Naive thymus-derived CD4-positive, alpha-beta T cell (primary cell): Measurements from ENCODE around the gene TMEM243. TPM values are rescaled to one million over a fixed set of nuclear protein-coding genes. Genes with fewer than 3 reads are reported as not detected.
"Not testable (repeated sequence)": the region's sequence is repeated elsewhere in the genome, so short reads cannot be mapped to it uniquely, and the experiment has no call there.

Experiments used
- ATAC-seq: fragments of 150-1000 bp; cut with Tn5 transposase; 2 replicates; pipeline ENCODE4 v1.10.0; 2021; ENCODE audit warnings: mild to moderate bottlenecking, moderate library complexity
- CTCF ChIA-PET: fragments of 350-600 bp; sonication (Branson Sonifier 250); formaldehyde crosslinking; loops from one replicate; lab custom pipeline; 2021; ENCODE audit warnings: antibody characterized with exemption; lab: Charles Lee
- POLR2A ChIA-PET: fragments of 350-600 bp; sonication (Branson Sonifier 250); formaldehyde crosslinking; loops from one replicate; lab custom pipeline; 2021; ENCODE audit warnings: antibody characterized with exemption, inconsistent platforms; lab: Charles Lee
- DNase-seq, 9 donors: peaks; one replicate each; pipeline versions ENCODE4 v3.0.0 to v3.0.0-alpha.2; 2020 to 2022; ENCODE audit warnings: mixed read lengths in 1 of 9
- H3K27ac ChIP-seq: one replicate; pipeline ENCODE4 v1.7.0; 2013; ENCODE audit warnings: mild to moderate bottlenecking, low read depth, low read length, moderate library complexity
- H3K27me3 ChIP-seq, 2 donors: one replicate each; pipeline ENCODE4 v1.7.0; 2013; ENCODE audit warnings: low read length in 2 of 2, mild to moderate bottlenecking in 2 of 2, moderate library complexity in 2 of 2; ENCODE audit not compliant: control insufficient read depth in 2 of 2, insufficient read depth in 2 of 2
- H3K36me3 ChIP-seq, 3 experiments: 1 replicate in 2 of 3; 2 replicates in 1 of 3; pipeline ENCODE4 v1.7.0; 2013; ENCODE audit warnings: low read length in 3 of 3, mild to moderate bottlenecking in 3 of 3, moderate library complexity in 1 of 3; ENCODE audit not compliant: insufficient read depth in 3 of 3, control insufficient read depth in 2 of 3
- H3K4me1 ChIP-seq, 2 donors: one replicate each; pipeline ENCODE4 v1.7.0; 2013; ENCODE audit warnings: low read length in 2 of 2, mild to moderate bottlenecking in 2 of 2, moderate library complexity in 1 of 2; ENCODE audit not compliant: control insufficient read depth in 2 of 2, insufficient read depth in 2 of 2
- H3K4me3 ChIP-seq: 2 replicates; pipeline ENCODE4 v1.7.0; 2013; ENCODE audit warnings: mild to moderate bottlenecking, low read length
- H3K9me3 ChIP-seq, 3 experiments: 1 replicate in 2 of 3; 2 replicates in 1 of 3; pipeline ENCODE4 v1.7.0; 2013; ENCODE audit warnings: low read length in 3 of 3; ENCODE audit not compliant: control insufficient read depth in 2 of 3
- H3K27ac Mint-ChIP-seq, 9 donors: one replicate each; pipeline ENCODE4 v1.8.0; 2020 to 2022; ENCODE audit warnings: mixed read lengths in 9 of 9, mild to moderate bottlenecking in 8 of 9, moderate library complexity in 5 of 9, inconsistent platforms in 2 of 9
- H3K27me3 Mint-ChIP-seq, 5 donors: one replicate each; pipeline ENCODE4 v1.8.0; 2021 to 2022; ENCODE audit warnings: mixed read lengths in 5 of 5, mild to moderate bottlenecking in 1 of 5
- H3K36me3 Mint-ChIP-seq, 5 donors: one replicate each; pipeline ENCODE4 v1.8.0; 2020 to 2022; ENCODE audit warnings: mixed read lengths in 5 of 5, mild to moderate bottlenecking in 3 of 5, inconsistent platforms in 1 of 5
- H3K4me1 Mint-ChIP-seq, 7 donors: one replicate each; pipeline ENCODE4 v1.8.0; 2020 to 2022; ENCODE audit warnings: mixed read lengths in 7 of 7, mild to moderate bottlenecking in 3 of 7, inconsistent platforms in 1 of 7
- H3K4me3 Mint-ChIP-seq, 10 donors: one replicate each; pipeline ENCODE4 v1.8.0; 2020 to 2022; ENCODE audit warnings: mild to moderate bottlenecking in 10 of 10, mixed read lengths in 10 of 10, moderate library complexity in 6 of 10, inconsistent platforms in 2 of 10
- H3K9me3 Mint-ChIP-seq, 11 donors: one replicate each; pipeline ENCODE4 v1.8.0; 2020 to 2022; ENCODE audit warnings: mixed read lengths in 11 of 11, mild to moderate bottlenecking in 4 of 11, inconsistent platforms in 1 of 11, moderate library complexity in 1 of 11
- intact Hi-C, 2 donors: fragments of 100-400 bp; cut with micrococcal nuclease; formaldehyde crosslinking; loops; one replicate each; pipeline ENCODE4 v1.15.1; 2023
- polyA plus RNA-seq, 2 donors: library from polyadenylated mRNA; unstranded; fragments of 300-500 nt; fragmentation: Illumina TruSeq; gene quantifications; one replicate each; pipeline ENCODE4 v1.2.3, GENCODE V29; 2021
- total RNA-seq, 6 experiments: library from RNA in 5 of 6; stranded (reverse) in 5 of 6; gene quantifications; 1 replicate in 5 of 6; 2 replicates in 1 of 6; pipeline ENCODE4 v1.2.3 and lab custom pipeline; 2021 to 2026

Gene TMEM243
- total and polyA plus RNA-seq, 7 experiments from 2014 or later: 50.0 to 153 (median 119) TPM

- H3K27me3 Mint-ChIP-seq: no peaks in the 10 kb centered on the region
- Histone ChIP-seq H3K4me3 (no peak overlapping the region), H3K27ac (peak overlapping the region; percentile 96), H3K4me1 (peaks cover 53 to 63% of the 10 kb centered on the region in 2 donors), H3K9me3 (peaks cover 0 to 12% (median 0%) of the 10 kb centered on the region in 3 experiments), H3K36me3 (peaks cover 0 to 20% (median 0%) of the 10 kb centered on the region in 3 experiments), H3K27me3 (no peaks in the 10 kb centered on the region)
- H3K36me3 Mint-ChIP-seq: peaks cover 9 to 53% (median 38%) of the 10 kb centered on the region in 5 donors
- POLR2A ChIA-PET: interaction anchor here (1.2 to 3.8 kb wide), 8 partner anchors 10 to 58 kb away, joined by 3 to 24 read pairs (median 12); partner anchors contain the start of genes DMTF1 and TMEM243
- intact Hi-C loops: loop anchor here in 1 of 2 donors (10.0 kb wide), 1 partner anchor 414 kb away; the partner anchor contains the start of gene RUNDC3B
- H3K4me3 Mint-ChIP-seq: peak overlapping the region in 8 of 10 donors; percentile 38 to 96 (median 70)
- ATAC-seq (no peak), DNase-seq (no peak)
- CTCF ChIA-PET: interaction anchor here (1.0 kb wide), 1 partner anchor 12 kb away, joined by 3 read pairs; no protein-coding TSS in a partner anchor
- peak overlapping the region in 8 of 9 donors; percentile 41 to 98 (median 84) for H3K27ac Mint-ChIP-seq
- H3K9me3 Mint-ChIP-seq: peaks cover 3 to 19% (median 11%) of the 10 kb centered on the region in 11 donors
- peaks cover 45 to 93% (median 81%) of the 10 kb centered on the region in 7 donors for H3K4me1 Mint-ChIP-seq
These were observed 9.0 kb downstream of the TMEM243 start for GRCh38 chr7:87210506-87210905.

GRCh38 chr7:87209295-87209924, 10.1 kb downstream of the TMEM243 start:
- peaks cover 5 to 22% (median 18%) of the 10 kb centered on the region in 11 donors for H3K9me3 Mint-ChIP-seq
- H3K4me1 ChIP-seq: peaks cover 44 to 53% of the 10 kb centered on the region in 2 donors
- peak overlapping the region; percentile 20 for H3K27ac ChIP-seq
- CTCF ChIA-PET: no interaction called here
- no peaks in the 10 kb centered on the region for H3K27me3 ChIP-seq
- H3K27ac Mint-ChIP-seq: peak overlapping the region; percentile 67 to 98 (median 89)
- H3K9me3 ChIP-seq: peaks cover 0 to 23% (median 0%) of the 10 kb centered on the region in 3 experiments
- peaks cover 12 to 64% (median 46%) of the 10 kb centered on the region in 5 donors for H3K36me3 Mint-ChIP-seq
- no peak overlapping the region for H3K4me3 ChIP-seq
- DNase-seq: no peak
- intact Hi-C loops: no loop called here
- ATAC-seq: no peak
- POLR2A ChIA-PET: interaction anchor here (1.8 to 1.9 kb wide), 2 partner anchors 10 to 12 kb away, joined by 9 to 11 read pairs; partner anchors contain the start of gene TMEM243
- H3K36me3 ChIP-seq: peaks cover 0 to 20% (median 0%) of the 10 kb centered on the region in 3 experiments
- peaks cover 44 to 87% (median 79%) of the 10 kb centered on the region in 7 donors for H3K4me1 Mint-ChIP-seq
- no peaks in the 10 kb centered on the region for H3K27me3 Mint-ChIP-seq
- peak overlapping the region; percentile 3 to 96 (median 57) for H3K4me3 Mint-ChIP-seq

- ATAC-seq: no peak
- peaks cover 0 to 24% (median 0%) of the 10 kb centered on the region in 3 experiments for H3K9me3 ChIP-seq
- H3K27me3 Mint-ChIP-seq: no peaks in the 10 kb centered on the region
- peaks cover 16 to 81% (median 62%) of the 10 kb centered on the region in 5 donors for H3K36me3 Mint-ChIP-seq
- H3K27ac Mint-ChIP-seq: peak overlapping the region in 4 of 9 donors; percentile 33 to 78 (median 67)
- no peak overlapping the region for H3K27ac ChIP-seq
- H3K4me1 ChIP-seq: peaks cover 13 to 41% of the 10 kb centered on the region in 2 donors
- no peaks in the 10 kb centered on the region for H3K27me3 ChIP-seq
- intact Hi-C loops: no loop called here
- H3K4me3 Mint-ChIP-seq: peak overlapping the region in 4 of 10 donors; percentile 12 to 32 (median 14)
- ChIA-PET CTCF (no interaction called here), POLR2A (no interaction called here)
- peaks cover 32 to 86% (median 77%) of the 10 kb centered on the region in 7 donors for H3K4me1 Mint-ChIP-seq
- peaks cover 0 to 20% (median 0%) of the 10 kb centered on the region in 3 experiments for H3K36me3 ChIP-seq
- DNase-seq: no peak
- peaks cover 7 to 34% (median 24%) of the 10 kb centered on the region in 11 donors for H3K9me3 Mint-ChIP-seq
- no peak overlapping the region for H3K4me3 ChIP-seq
These were observed 13.2 kb downstream of the TMEM243 start for GRCh38 chr7:87206361-87206760.

- POLR2A ChIA-PET, H3K27ac ChIP-seq, ATAC-seq, H3K27me3 ChIP-seq, DNase-seq, CTCF ChIA-PET, H3K4me3 ChIP-seq, H3K27me3 Mint-ChIP-seq, intact Hi-C loops: not testable (repeated sequence)
- H3K4me1 Mint-ChIP-seq: peaks cover 26 to 86% (median 77%) of the 10 kb centered on the region in 7 donors
- peaks cover 7 to 34% (median 24%) of the 10 kb centered on the region in 11 donors for H3K9me3 Mint-ChIP-seq
- peaks cover 16 to 82% (median 63%) of the 10 kb centered on the region in 5 donors for H3K36me3 Mint-ChIP-seq
- H3K27ac Mint-ChIP-seq: peak overlapping the region in 7 of 9 donors; percentile 8 to 86 (median 73)
- Histone ChIP-seq H3K4me1 (peaks cover 7 to 41% of the 10 kb centered on the region in 2 donors), H3K36me3 (peaks cover 0 to 16% (median 0%) of the 10 kb centered on the region in 3 experiments), H3K9me3 (peaks cover 0 to 24% (median 0%) of the 10 kb centered on the region in 3 experiments)
- H3K4me3 Mint-ChIP-seq: peak overlapping the region in 5 of 10 donors; percentile 3 to 67 (median 41)
These were observed 13.8 kb downstream of the TMEM243 start for GRCh38 chr7:87205701-87206100.

GRCh38 chr7:87204933-87205332, 14.6 kb downstream of the TMEM243 start:
- ChIA-PET CTCF (interaction anchor here (1.0 kb wide), 1 partner anchor 20 kb away, joined by 6 read pairs; no protein-coding TSS in a partner anchor), POLR2A (interaction anchor here (0.7 to 4.1 kb wide), 3 partner anchors 9 to 15 kb away, joined by 3 to 25 read pairs (median 3); partner anchors contain the start of gene TMEM243)
- no peaks in the 10 kb centered on the region for H3K27me3 ChIP-seq
- H3K9me3 ChIP-seq: peaks cover 0 to 24% (median 0%) of the 10 kb centered on the region in 3 experiments
- intact Hi-C loops: no loop called here
- Mint-ChIP-seq H3K27me3 (no peaks in the 10 kb centered on the region), H3K36me3 (peaks cover 16 to 85% (median 68%) of the 10 kb centered on the region in 5 donors), H3K4me3 (peak overlapping the region in 1 of 10 donors; percentile 30), H3K27ac (peak overlapping the region in 6 of 9 donors; percentile 8 to 86 (median 74)), H3K9me3 (peaks cover 7 to 34% (median 24%) of the 10 kb centered on the region in 11 donors), H3K4me1 (peaks cover 32 to 86% (median 77%) of the 10 kb centered on the region in 7 donors)
- DNase-seq: no peak
- H3K4me3 ChIP-seq: no peak overlapping the region
- no peak for ATAC-seq
- peaks cover 0 to 13% (median 0%) of the 10 kb centered on the region in 3 experiments for H3K36me3 ChIP-seq
- no peak overlapping the region for H3K27ac ChIP-seq
- H3K4me1 ChIP-seq: peaks cover 4 to 41% of the 10 kb centered on the region in 2 donors

GRCh38 chr7:87203929-87204328, 15.6 kb downstream of the TMEM243 start:
- H3K27ac ChIP-seq, DNase-seq, H3K27me3 ChIP-seq, ATAC-seq, H3K4me3 ChIP-seq, H3K27me3 Mint-ChIP-seq, intact Hi-C loops: not testable (repeated sequence)
- peaks cover 4 to 40% of the 10 kb centered on the region in 2 donors for H3K4me1 ChIP-seq
- peaks cover 33 to 86% (median 76%) of the 10 kb centered on the region in 7 donors for H3K4me1 Mint-ChIP-seq
- H3K36me3 ChIP-seq: peaks cover 0 to 23% (median 0%) of the 10 kb centered on the region in 3 experiments
- H3K9me3 Mint-ChIP-seq: peaks cover 7 to 31% (median 24%) of the 10 kb centered on the region in 11 donors
- ChIA-PET POLR2A (interaction anchor here (1.0 to 4.1 kb wide), 6 partner anchors 8 to 51 kb away, joined by 3 to 25 read pairs (median 6); partner anchors contain the start of genes DMTF1 and TMEM243), CTCF (interaction anchor here (1.3 to 1.4 kb wide), 2 partner anchors 14 to 16 kb away, joined by 3 to 9 read pairs; partner anchors contain the start of gene TMEM243)
- peaks cover 0 to 24% (median 0%) of the 10 kb centered on the region in 3 experiments for H3K9me3 ChIP-seq
- H3K4me3 Mint-ChIP-seq: peak overlapping the region in 5 of 10 donors; percentile 6 to 57 (median 37)
- H3K27ac Mint-ChIP-seq: peak overlapping the region in 8 of 9 donors; percentile 16 to 86 (median 60)
- H3K36me3 Mint-ChIP-seq: peaks cover 19 to 85% (median 65%) of the 10 kb centered on the region in 5 donors
